HUES6 (cell line): ENCODE results near the gene BOC.
A peak's percentile ranks its signal among the peaks of the same experiment; 100 is the strongest.

Source experiments
- H3K27ac ChIP-seq: 2 replicates; pipeline ENCODE4 v1.7.0; 2013; ENCODE audit warnings: low read depth, mild to moderate bottlenecking, low read length, inconsistent platforms
- H3K27me3 ChIP-seq: 2 replicates; pipeline ENCODE4 v1.6.1; 2013; ENCODE audit warnings: low read length; ENCODE audit not compliant: control insufficient read depth, insufficient read depth
- H3K36me3 ChIP-seq: 2 replicates; pipeline ENCODE4 v1.6.1; 2013; ENCODE audit warnings: low read length; ENCODE audit not compliant: control insufficient read depth, insufficient read depth
- H3K4me1 ChIP-seq: 2 replicates; pipeline ENCODE4 v1.6.1; 2013; ENCODE audit warnings: low read length; ENCODE audit not compliant: control insufficient read depth, insufficient read depth
- H3K4me3 ChIP-seq: 2 replicates; pipeline ENCODE4 v1.5.1; 2013; ENCODE audit warnings: low read depth, low read length
- H3K9ac ChIP-seq: one replicate; pipeline ENCODE4 v1.6.1; 2013; ENCODE audit warnings: mild to moderate bottlenecking, low read length
- H3K9me3 ChIP-seq: 2 replicates; pipeline ENCODE4 v1.6.1; 2013; ENCODE audit warnings: low read depth, low read length; ENCODE audit not compliant: control insufficient read depth, insufficient read depth

The BOC gene

DNA sequence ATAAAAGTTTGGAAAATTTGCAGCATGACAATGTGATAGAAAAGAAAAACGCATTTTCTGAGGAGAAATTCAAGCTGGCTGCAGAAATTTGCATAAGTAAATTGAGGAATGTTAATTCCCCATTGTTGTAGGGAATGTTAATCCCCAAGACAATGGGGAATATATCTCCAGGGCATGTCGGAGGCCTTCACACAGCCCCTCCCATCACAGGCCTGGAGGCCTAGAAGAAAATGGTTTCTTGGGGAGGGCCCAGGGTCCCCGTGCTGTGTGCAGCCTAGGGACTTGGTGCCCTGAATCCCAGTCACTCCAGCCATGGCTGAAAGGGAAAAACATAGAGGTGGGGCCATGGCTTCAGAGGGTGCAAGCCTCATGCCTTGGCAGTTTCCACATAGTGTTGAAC, 101.1 kb downstream of the BOC start:
- Histone ChIP-seq H3K27ac (0 out of 2 replicates have a peak overlapping the region, but pooled peaks have one; percentile 53), H3K4me3 (no peak overlapping the region), H3K4me1 (no peaks in the 10 kb centered on the region), H3K9me3 (peaks cover 37% of the 10 kb centered on the region), H3K27me3 (no peaks in the 10 kb centered on the region), H3K9ac (no peak overlapping the region), H3K36me3 (no peaks in the 10 kb centered on the region)

DNA sequence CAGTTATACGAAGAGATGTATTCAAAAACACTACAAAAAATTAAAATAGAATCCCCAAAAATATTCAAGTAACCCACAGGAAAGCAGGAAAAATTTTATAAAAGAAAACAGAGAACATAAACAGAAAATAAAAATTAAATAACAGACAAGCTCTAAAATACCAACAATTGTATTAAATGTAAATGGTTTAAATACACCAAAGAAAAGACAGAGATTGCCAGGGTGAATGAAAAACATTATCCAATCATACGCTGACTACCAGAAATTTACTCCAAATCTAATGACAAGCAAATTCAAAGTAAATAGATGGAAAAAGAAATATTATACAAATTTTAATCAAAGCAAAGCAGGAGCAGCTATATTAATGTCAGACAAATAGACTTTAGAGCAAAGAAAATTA, 103.6 kb downstream of the BOC start:
- Histone ChIP-seq H3K9ac (no peak overlapping the region), H3K9me3 (peaks cover 37% of the 10 kb centered on the region), H3K4me3 (no peak overlapping the region), H3K27me3 (no peaks in the 10 kb centered on the region), H3K36me3 (no peaks in the 10 kb centered on the region), H3K27ac (no peak overlapping the region), H3K4me1 (no peaks in the 10 kb centered on the region)

DNA sequence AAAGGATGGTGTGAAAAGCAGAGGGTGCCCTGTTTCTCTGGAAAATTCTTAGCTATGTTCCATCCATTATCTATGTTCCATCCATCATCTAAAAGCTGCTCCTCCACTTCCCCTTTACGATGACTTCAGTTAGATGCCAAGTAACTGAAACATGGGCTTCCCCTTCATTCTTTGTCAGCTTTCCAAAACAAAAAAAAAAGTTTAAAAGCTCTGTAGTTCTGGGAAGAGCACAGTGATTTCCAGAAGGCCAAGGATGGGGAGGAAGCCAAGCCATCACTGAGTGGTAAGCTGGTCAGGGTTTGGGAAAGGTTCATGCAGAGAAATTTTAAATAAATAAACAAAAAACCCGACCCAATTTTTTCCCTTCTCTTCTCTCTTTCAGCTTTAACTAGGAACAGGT, 118.4 kb downstream of the BOC start:
- Histone ChIP-seq H3K27ac (no peak overlapping the region), H3K9me3 (no peaks in the 10 kb centered on the region), H3K27me3 (no peaks in the 10 kb centered on the region), H3K4me3 (no peak overlapping the region), H3K36me3 (no peaks in the 10 kb centered on the region), H3K4me1 (no peaks in the 10 kb centered on the region), H3K9ac (no peak overlapping the region)

DNA sequence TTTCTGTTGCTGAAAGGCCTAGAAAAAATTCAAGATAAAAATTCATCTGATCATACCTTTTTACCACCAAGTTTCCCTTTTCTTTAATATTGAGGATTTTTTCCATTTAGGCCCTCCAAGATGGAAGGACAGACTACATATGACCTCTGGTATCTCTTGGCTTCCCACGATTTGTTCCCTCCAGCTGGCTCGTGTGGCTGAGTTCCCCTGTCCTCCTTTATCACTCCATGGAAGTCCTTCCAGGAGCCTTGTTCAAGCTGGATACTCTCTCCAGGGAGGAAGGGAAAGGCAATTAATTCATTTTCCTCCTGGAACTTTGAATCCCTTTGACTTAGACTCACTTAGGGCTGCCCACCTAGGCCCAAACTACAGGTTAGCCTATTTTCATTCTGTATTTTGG, 119.4 kb downstream of the BOC start:
- Histone ChIP-seq H3K36me3 (no peaks in the 10 kb centered on the region), H3K27me3 (no peaks in the 10 kb centered on the region), H3K4me3 (no peak overlapping the region), H3K9ac (no peak overlapping the region), H3K9me3 (no peaks in the 10 kb centered on the region), H3K27ac (no peak overlapping the region), H3K4me1 (no peaks in the 10 kb centered on the region)

DNA sequence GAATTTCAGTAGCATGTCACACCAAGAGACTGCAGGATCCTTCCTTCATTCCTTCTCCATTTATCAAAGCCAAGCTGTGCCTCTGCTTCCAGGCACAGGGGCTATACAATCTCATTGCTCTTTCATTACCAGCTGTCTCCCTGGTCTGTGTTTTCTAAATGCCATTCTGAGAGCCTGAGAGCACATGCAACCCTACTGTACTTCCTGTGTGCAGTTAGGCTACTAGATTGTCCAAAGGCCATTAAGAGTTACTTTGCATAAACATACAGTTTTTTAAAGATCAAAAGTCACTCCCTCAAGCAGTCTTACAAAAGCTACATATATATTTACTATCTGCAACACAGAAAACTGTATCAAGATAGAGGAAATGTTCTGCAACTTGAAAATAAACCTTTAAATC, 119.8 kb downstream of the BOC start:
- no peak overlapping the region for H3K4me3 ChIP-seq
- H3K27me3 ChIP-seq: no peaks in the 10 kb centered on the region
- H3K4me1 ChIP-seq: no peaks in the 10 kb centered on the region
- H3K27ac ChIP-seq: no peak overlapping the region
- no peaks in the 10 kb centered on the region for H3K9me3 ChIP-seq
- H3K9ac ChIP-seq: no peak overlapping the region
- H3K36me3 ChIP-seq: no peaks in the 10 kb centered on the region
